SH-SY5Y (cell line): Measurements from ENCODE around the gene IL17RC.

Experiments used
- GATA2 ChIP-seq: IDR thresholded peaks from 2 replicates; pipeline ENCODE4 v1.6.1; 2011; ENCODE audit warnings: mild to moderate bottlenecking, low read depth, low read length
- GATA3 ChIP-seq: IDR thresholded peaks from 2 replicates; pipeline ENCODE4 v1.6.1; 2011; ENCODE audit warnings: low read depth, mild to moderate bottlenecking, low read length, moderate library complexity

GRCh38 chr3:9948586-9948985 lies 31.7 kb downstream of the IL17RC start:
- TF ChIP-seq GATA3 (no peak), GATA2 (no peak)
